A549 treated with GW870086 at 1 μM for 4 hours (cell line): ENCODE results near the gene NPB. TPM values are rescaled to one million over a fixed set of nuclear protein-coding genes. Genes with fewer than 3 reads are reported as not detected.

Experiments
- total RNA-seq: library from RNA; stranded (reverse); fragments of 200-300 nt; extraction: Qiagen RNA extraction; gene quantifications from 5 replicates; pipeline ENCODE4 v1.2.3, GENCODE V29; 2022; ENCODE audit warnings: low read depth

The NPB gene
- total RNA-seq, result 0.27 to 0.84 TPM (median 0.53 TPM) in 5 replicates

DNA sequence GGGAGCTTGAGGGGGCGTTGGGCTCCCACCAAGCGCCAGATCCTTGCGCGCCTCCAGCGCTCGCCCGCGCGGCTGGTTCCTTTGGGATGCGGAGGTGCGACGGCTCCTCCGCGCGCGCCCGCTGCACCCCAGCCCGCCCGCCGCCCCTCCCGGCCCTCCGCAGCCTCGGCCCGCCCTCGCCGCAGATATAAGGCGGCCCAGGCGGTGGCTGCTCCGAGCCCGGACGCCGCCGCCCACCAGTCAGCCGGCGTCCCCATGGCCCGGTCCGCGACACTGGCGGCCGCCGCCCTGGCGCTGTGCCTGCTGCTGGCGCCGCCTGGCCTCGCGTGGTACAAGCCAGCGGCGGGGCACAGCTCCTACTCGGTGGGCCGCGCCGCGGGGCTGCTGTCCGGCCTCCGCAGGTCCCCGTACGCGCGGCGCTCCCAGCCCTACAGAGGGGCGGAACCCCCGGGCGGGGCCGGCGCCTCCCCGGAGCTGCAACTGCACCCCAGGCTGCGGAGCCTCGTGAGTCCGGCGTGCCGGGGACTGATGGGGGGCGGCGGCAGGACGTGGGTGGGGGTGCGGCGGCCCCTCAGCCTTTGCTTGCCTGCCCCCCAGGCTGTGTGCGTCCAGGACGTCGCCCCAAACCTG, at the start of gene NPB:
NPB (plus strand) TSS at position 216 of the 630 bp plus-strand sequence; CDS start at position 256, 40 bp downstream.

GRCh38 chr17:81859906-81860755, 41.9 kb upstream of the NPB start, which contains the start of gene P4HB:
Gene P4HB (minus strand): TSS chr17:81860535. CDS start chr17:81860471, 64 bp downstream.

GRCh38 chr17:81870981-81871386, 31.1 kb upstream of the NPB start, which contains the start of gene ARHGDIA:
Gene ARHGDIA (minus strand): TSS chr17:81871337. CDS start chr17:81869930, 1,407 bp downstream.

DNA sequence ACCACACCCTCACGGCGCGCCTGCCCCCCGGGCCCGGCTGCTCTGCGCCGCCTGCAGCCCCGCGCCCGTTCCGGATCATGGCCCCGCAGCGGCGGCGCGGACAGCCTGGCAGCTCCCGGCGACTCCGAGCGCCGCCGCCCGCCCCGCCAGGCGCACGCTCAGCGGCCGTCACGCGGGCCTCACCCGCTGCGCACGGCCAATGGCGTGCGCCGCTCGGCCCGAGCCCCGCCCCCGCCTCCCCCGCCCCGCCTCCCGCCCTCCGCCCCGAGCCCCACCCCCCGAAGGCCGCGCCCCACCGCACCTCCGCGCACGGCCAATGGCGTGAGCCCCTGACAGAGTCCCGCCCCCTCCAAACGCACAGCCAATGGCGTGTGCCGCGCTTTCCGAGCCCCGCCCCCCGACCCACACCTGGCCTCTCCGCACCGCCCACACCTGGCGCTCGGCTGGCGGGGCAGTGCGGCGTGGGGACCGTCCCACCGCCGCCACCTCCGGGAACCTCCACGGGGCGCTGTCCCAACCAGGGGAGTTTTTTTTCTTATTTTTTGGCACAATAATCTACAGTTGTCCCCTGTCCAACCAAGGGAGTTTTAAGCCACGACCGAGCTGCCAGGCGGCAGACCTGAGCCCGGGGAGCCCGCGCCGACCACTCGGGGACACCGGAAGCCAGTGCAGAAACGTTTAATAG, 9.4 kb downstream of the NPB start, which contains the start of gene PCYT2:
PCYT2 (minus strand) TSS at position 123 of the 685 bp plus-strand sequence; CDS start at position 79, 44 bp downstream.

GRCh38 chr17:81917565-81918332, 15.7 kb downstream of the NPB start, which contains the start of gene SIRT7:
Gene SIRT7 (minus strand): TSS chr17:81918176. CDS start chr17:81918131, 45 bp downstream.

GRCh38 chr17:81927653-81928543, 25.9 kb downstream of the NPB start, which contains the start of gene MAFG:
Gene MAFG (minus strand): TSS chr17:81927735. CDS start chr17:81923185, 4,550 bp downstream.

GRCh38 chr17:81947189-81947588, 45.2 kb downstream of the NPB start, which contains the start of gene MYADML2:
Gene MYADML2 (minus strand): TSS chr17:81947233. CDS start chr17:81941741, 5,492 bp downstream.

Other genes with a start within 250 kb of the NPB start
- 1.6 to 3.1 TPM (median 2.3 TPM) in 5 replicates for gene PDE6G, start 245.7 kb upstream of the NPB start, total RNA-seq
- gene OXLD1, start 235.6 kb upstream of the NPB start, total RNA-seq, result 37.5 to 61.3 TPM (median 57.4 TPM) in 5 replicates
- gene CCDC137, start 235.5 kb upstream of the NPB start, total RNA-seq, result 58.3 to 75.7 TPM (median 65.0 TPM) in 5 replicates
- 47.7 to 57.9 TPM (median 50.2 TPM) in 5 replicates for gene ARL16, start 218.4 kb upstream of the NPB start, total RNA-seq
- gene HGS, start 218.2 kb upstream of the NPB start, total RNA-seq, result 138 to 202 TPM (median 194 TPM) in 5 replicates
- gene MRPL12, start 198.9 kb upstream of the NPB start, total RNA-seq, result 243 to 327 TPM (median 298 TPM) in 5 replicates
- 29.3 to 45.2 TPM (median 44.6 TPM) in 5 replicates for gene SLC25A10, start 190.0 kb upstream of the NPB start, total RNA-seq
- 0.15 to 0.67 TPM (median 0.54 TPM) in 5 replicates for gene GCGR, start 98.1 kb upstream of the NPB start, total RNA-seq
- 73.8 to 102 TPM (median 99.3 TPM) in 5 replicates for gene MCRIP1, start 68.9 kb upstream of the NPB start, total RNA-seq
- 0.19 to 0.47 TPM (median 0.24 TPM) in 4 of 5 replicates, not detected in the other for gene PPP1R27, start 67.2 kb upstream of the NPB start, total RNA-seq
- gene P4HB, start 41.7 kb upstream of the NPB start, total RNA-seq, result 672 to 719 TPM (median 681 TPM) in 5 replicates
- gene ARHGDIA, start 30.9 kb upstream of the NPB start, total RNA-seq, result 558 to 703 TPM (median 590 TPM) in 5 replicates
- gene ALYREF, start 10.7 kb upstream of the NPB start, total RNA-seq, result 171 to 261 TPM (median 232 TPM) in 5 replicates
- 208 to 312 TPM (median 266 TPM) in 5 replicates for gene ANAPC11, start 10.5 kb upstream of the NPB start, total RNA-seq
- gene PCYT2, start 9.2 kb downstream of the NPB start, total RNA-seq, result 15.4 to 22.5 TPM (median 19.0 TPM) in 5 replicates
- 33.7 to 48.8 TPM (median 45.2 TPM) in 5 replicates for gene SIRT7, start 15.9 kb downstream of the NPB start, total RNA-seq
- gene MAFG, start 25.5 kb downstream of the NPB start, total RNA-seq, result 26.4 to 36.5 TPM (median 33.1 TPM) in 5 replicates
- gene PYCR1, start 35.1 kb downstream of the NPB start, total RNA-seq, result 58.8 to 95.8 TPM (median 83.5 TPM) in 5 replicates
- gene MYADML2, start 45.0 kb downstream of the NPB start, total RNA-seq, result not detected in 5 replicates
- gene NOTUM, start 58.9 kb downstream of the NPB start, total RNA-seq, result 0.13 to 0.56 TPM (median 0.35 TPM) in 5 replicates
- gene ASPSCR1, start 75.4 kb downstream of the NPB start, total RNA-seq, result 23.0 to 34.0 TPM (median 26.5 TPM) in 5 replicates
- 155 to 212 TPM (median 190 TPM) in 5 replicates for gene CENPX, start 120.6 kb downstream of the NPB start, total RNA-seq
- gene LRRC45, start 121.1 kb downstream of the NPB start, total RNA-seq, result 9.7 to 15.3 TPM (median 13.6 TPM) in 5 replicates
- gene RAC3, start 129.4 kb downstream of the NPB start, total RNA-seq, result 25.0 to 39.4 TPM (median 34.2 TPM) in 5 replicates
- 66.6 to 101 TPM (median 95.7 TPM) in 5 replicates for gene DCXR, start 135.5 kb downstream of the NPB start, total RNA-seq
- 16.1 to 25.0 TPM (median 23.9 TPM) in 5 replicates for gene RFNG, start 149.6 kb downstream of the NPB start, total RNA-seq
- gene GPS1, start 149.7 kb downstream of the NPB start, total RNA-seq, result 99.8 to 139 TPM (median 137 TPM) in 5 replicates
- gene DUS1L, start 163.6 kb downstream of the NPB start, total RNA-seq, result 80.3 to 145 TPM (median 129 TPM) in 5 replicates
- gene FASN, start 196.0 kb downstream of the NPB start, total RNA-seq, result 102 to 132 TPM (median 126 TPM) in 5 replicates